ENCODE measurements around the gene MAP3K2.

Gene MAP3K2

GRCh38 chr2:127351603-127352002 is 36.2 kb downstream of the MAP3K2 start:
- no peak for DNase-seq (ENCODE audit: low read depth in 2 of 2)
- no peak for TF ChIP-seq CTCF (IDR thresholded peaks at IDR 0.05; ENCODE audit: low read depth, low read length)
- no peak overlapping the region for H3K4me3 ChIP-seq (replicated peaks in 1 of 2; ENCODE audit: low read depth in 2 of 2, low read length in 2 of 2)

- peak; percentile 51 to 62 for DNase-seq (ENCODE audit: low read depth in 2 of 2)
- H3K4me3 ChIP-seq (replicated peaks in 1 of 2; ENCODE audit: low read depth in 2 of 2, low read length in 2 of 2): no peak overlapping the region
- no peak for TF ChIP-seq CTCF (IDR thresholded peaks at IDR 0.05; ENCODE audit: low read depth, low read length)
Observed at GRCh38 chr2:127348426-127349000, 39.3 kb downstream of the MAP3K2 start.

GRCh38 chr2:127347734-127348392 is 39.9 kb downstream of the MAP3K2 start:
- no peak for DNase-seq (ENCODE audit: low read depth in 2 of 2)
- no peak for TF ChIP-seq CTCF (IDR thresholded peaks at IDR 0.05; ENCODE audit: low read depth, low read length)
- H3K4me3 ChIP-seq (replicated peaks in 1 of 2; ENCODE audit: low read depth in 2 of 2, low read length in 2 of 2): no peak overlapping the region

GRCh38 chr2:127347015-127347414 is 40.8 kb downstream of the MAP3K2 start:
- H3K4me3 ChIP-seq (replicated peaks in 1 of 2; ENCODE audit: low read depth in 2 of 2, low read length in 2 of 2): no peak overlapping the region
- no peak for TF ChIP-seq CTCF (IDR thresholded peaks at IDR 0.05; ENCODE audit: low read depth, low read length)
- DNase-seq (ENCODE audit: low read depth in 2 of 2): no peak

GRCh38 chr2:127343277-127343676 is 44.5 kb downstream of the MAP3K2 start:
- no peak for DNase-seq (ENCODE audit: low read depth in 2 of 2)
- no peak for TF ChIP-seq CTCF (IDR thresholded peaks at IDR 0.05; ENCODE audit: low read depth, low read length)

GRCh38 chr2:127342101-127342500 is 45.7 kb downstream of the MAP3K2 start:
- no peak for TF ChIP-seq CTCF (IDR thresholded peaks at IDR 0.05; ENCODE audit: low read depth, low read length)
- DNase-seq (ENCODE audit: low read depth in 2 of 2): peak in 1 of 2 donors; percentile 20
- no peak overlapping the region for H3K4me3 ChIP-seq (replicated peaks in 1 of 2; ENCODE audit: low read depth in 2 of 2, low read length in 2 of 2)

More at GRCh38 chr2:127343277-127343676, 44.5 kb downstream of the MAP3K2 start:
- H3K4me3 ChIP-seq (replicated peaks in 1 of 2; ENCODE audit: low read depth in 2 of 2, low read length in 2 of 2): no peak overlapping the region
